Urothelium cell line (cell line): ENCODE measurements around the gene PI4K2A.

ENCODE experiments used
- DNase-seq: peaks from one replicate; pipeline ENCODE4 v3.0.0; 2011; ENCODE audit warnings: low spot score, mixed read lengths
- FAIRE-seq: peaks from 2 replicates; lab custom pipeline; 2011; peaks lifted over from hg19 to GRCh38; lab: Jason Lieb, UNC

PI4K2A gene

GRCh38 chr10:97723001-97723400 is 82.5 kb downstream of the PI4K2A start:
- no peak for FAIRE-seq
- no peak for DNase-seq

DNA sequence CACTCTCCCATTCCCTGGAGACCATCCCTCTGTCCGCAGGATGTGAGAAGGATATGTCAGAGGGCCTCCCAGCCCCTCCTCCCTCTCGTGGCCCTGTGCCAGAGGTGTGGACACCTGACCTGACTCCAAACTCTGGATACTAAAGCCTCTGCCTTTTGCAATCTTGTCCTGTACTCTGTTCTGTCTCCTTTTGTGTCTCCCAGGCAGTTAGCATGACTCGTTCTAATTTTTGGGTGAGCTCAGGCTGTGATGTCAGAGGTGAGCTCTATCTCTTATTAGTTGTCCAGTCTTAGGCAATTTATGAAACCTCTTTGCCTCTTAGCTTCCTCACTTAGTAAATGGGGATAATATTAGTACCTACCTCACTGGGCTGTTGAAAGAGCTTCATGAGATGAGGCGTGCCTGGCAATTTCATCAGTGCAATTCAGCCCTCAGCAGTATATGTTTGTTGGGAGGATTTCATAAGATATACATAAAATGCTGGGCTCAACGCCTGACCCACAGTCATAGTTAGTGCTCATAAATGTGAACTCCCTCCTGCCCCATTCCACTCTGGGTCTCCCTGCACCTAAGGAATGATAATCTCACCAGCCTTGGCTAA is 84.0 kb downstream of the PI4K2A start:
- no peak for DNase-seq
- FAIRE-seq, result no peak
